Spleen (tissue), 11 donors: Measurements from ENCODE around the gene FUT8. TPM values are rescaled to one million over a fixed set of nuclear protein-coding genes. Genes with fewer than 3 reads are reported as not detected.

Experiments
- DNase-seq: peaks from one replicate; pipeline ENCODE4 v3.0.0-alpha.2; 2020
- H3K27ac ChIP-seq, 8 donors: fragments of 200-600 bp; sonication (generic) in 7 of 8; 1 replicate in 4 of 8; 2 replicates in 4 of 8; pipeline versions ENCODE4 v1.5.0 to v1.8.0; 2016 to 2021; ENCODE audit warnings: inconsistent platforms in 4 of 8, mild to moderate bottlenecking in 4 of 8, moderate library complexity in 1 of 8
- H3K27me3 ChIP-seq, 7 donors: fragments of 200-600 bp; sonication (generic) in 6 of 7; replicated peaks in 1 of 7; 1 replicate in 4 of 7; 2 replicates in 3 of 7; pipeline versions ENCODE4 v1.5.0 to v1.8.0; 2016 to 2021; ENCODE audit warnings: inconsistent platforms in 3 of 7, mild to moderate bottlenecking in 1 of 7
- H3K36me3 ChIP-seq, 6 donors: fragments of 200-600 bp; sonication (generic) in 5 of 6; 1 replicate in 4 of 6; 2 replicates in 2 of 6; pipeline versions ENCODE4 v1.5.0 to v1.8.0; 2016 to 2021; ENCODE audit warnings: inconsistent platforms in 2 of 6
- H3K4me1 ChIP-seq, 6 donors: fragments of 200-600 bp; sonication (generic) in 5 of 6; 1 replicate in 3 of 6; 2 replicates in 3 of 6; pipeline versions ENCODE4 v1.5.0 to v1.8.0; 2016 to 2021; ENCODE audit warnings: inconsistent platforms in 3 of 6
- H3K4me3 ChIP-seq, 8 donors: fragments of 200-600 bp; sonication (generic) in 7 of 8; 1 replicate in 4 of 8; 2 replicates in 4 of 8; pipeline versions ENCODE4 v1.5.0 to v1.8.0; 2016 to 2021; ENCODE audit warnings: inconsistent platforms in 4 of 8, mild to moderate bottlenecking in 4 of 8, moderate library complexity in 2 of 8
- H3K9me3 ChIP-seq, 8 donors: fragments of 200-600 bp; sonication (generic) in 7 of 8; 1 replicate in 4 of 8; 2 replicates in 4 of 8; pipeline versions ENCODE4 v1.5.0 to v1.8.0; 2016 to 2021; ENCODE audit warnings: inconsistent platforms in 4 of 8
- POLR2A ChIP-seq, 3 donors: fragments of 450-650 bp; IDR thresholded peaks; one replicate each; pipeline ENCODE4 v1.5.1; 2017; ENCODE audit warnings: antibody characterized with exemption in 3 of 3, mild to moderate bottlenecking in 1 of 3
- POLR2AphosphoS5 ChIP-seq, 3 donors: sonication (generic); formaldehyde crosslinking; IDR thresholded peaks; one replicate each; pipeline ENCODE4 v1.5.1; 2017; ENCODE audit warnings: antibody characterized with exemption in 3 of 3
- WGBS, 5 donors: extraction: QIAGEN DNeasy Blood & Tissue Kit in 3 of 5; methylation state at CpG; one replicate each; pipeline versions ENCODE4 v1.1.5 to v1.1.7; 2013 to 2018; 5-methylcytosine and 5-hydroxymethylcytosine counted together
- intact Hi-C: fragments of 100-400 bp; cut with DNase I; formaldehyde crosslinking; loops from one replicate; pipeline ENCODE4 v1.15.0; 2023; ENCODE audit warnings: low total_unique reads
- polyA plus RNA-seq, 3 donors: library from polyadenylated mRNA; stranded (reverse); fragments of 200-250 nt; gene quantifications; one replicate each; pipeline ENCODE4 v1.2.1, GENCODE V29; 2013
- total RNA-seq, 7 donors: library from RNA; depleted of rRNA in 3 of 7; stranded (reverse); fragments of >200 nt in 3 of 7; fragmentation: NEBNext Ultra II Directional in 4 of 7; extraction: Animal tissue kit (Norgen Biotek cat#: 25700) in 4 of 7; gene quantifications; one replicate each; pipeline versions ENCODE4 v1.1.0 to v1.2.1, GENCODE V29; 2016 to 2021
- TF ChIP-seq, protein P1 (sequence below), 11 experiments: fragments of 200-600 bp in 7 of 11; fragments of 450-650 bp in 4 of 11; sonication (generic) in 4 of 11; IDR thresholded peaks in 8 of 11; conservative IDR thresholded peaks in 3 of 11; 1 replicate in 7 of 11; 2 replicates in 4 of 11; pipeline versions ENCODE4 v1.4.0 to v1.8.0; 2016 to 2021; ENCODE audit warnings: antibody characterized with exemption in 11 of 11, inconsistent platforms in 4 of 11, mild to moderate bottlenecking in 1 of 11
- donor health status: healthy with polysubstance abuse.
- donor health status: DM: no; HTN: no; CAD: no; lungs with moderate emphysema.
- donor health status: DM: no; HTN: no; CAD: no.
- donor health status: Bipolar disorder and iron deficiency.
- donor health status: healthy.
- donor health status: DM: no; HTN: no; CAD: no.
- donor health status: DM: yes; HTN: yes; CAD: no.

FUT8 gene
- total and polyA plus RNA-seq, 10 donors, result 9.4 to 75.1 (median 53.0) TPM

DNA sequence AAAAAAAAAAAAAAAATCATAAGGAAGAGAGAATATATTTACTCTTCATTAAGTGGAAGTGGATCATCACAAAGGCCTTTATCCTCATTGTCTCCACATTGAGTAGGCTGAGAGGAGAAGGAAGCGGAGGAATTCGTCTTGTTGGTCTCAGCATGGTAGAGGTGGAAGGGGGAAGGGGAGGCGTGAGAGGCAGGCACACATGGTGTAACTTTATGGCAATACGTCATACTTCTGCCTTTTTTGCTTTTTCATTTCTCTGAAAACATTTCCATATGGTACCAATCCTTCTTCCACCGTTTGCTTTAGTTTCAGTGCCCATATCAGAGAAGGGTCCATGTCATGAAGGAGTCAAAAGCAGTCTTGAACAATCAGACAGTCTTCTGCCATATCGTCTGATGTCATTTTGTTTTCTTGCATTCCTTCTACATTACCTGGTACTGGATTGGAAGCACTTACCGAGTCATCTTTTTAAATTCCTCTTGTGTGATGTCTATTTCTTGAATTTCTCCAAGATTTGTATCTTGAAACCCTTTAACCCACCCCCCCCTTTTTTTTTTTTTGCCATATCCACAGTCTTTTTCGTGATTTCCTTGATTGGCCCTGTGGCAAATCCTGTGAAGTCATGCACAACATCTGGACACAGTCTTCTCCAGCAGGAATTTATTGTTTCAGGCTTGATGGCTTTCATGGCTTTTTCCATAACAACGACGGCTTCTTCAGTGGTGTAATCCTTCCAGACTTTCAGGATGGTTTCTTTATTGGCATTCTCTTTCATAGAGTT is 8.9 kb downstream of the FUT8 start:
- H3K4me1 ChIP-seq, result peaks cover 0 to 10% (median 0%) of the 10 kb centered on the region in 6 donors
- no peak for DNase-seq
- WGBS, 5 donors, result 86 to 92% (median 90%) methylated on average over 10 of the region's 10 CpGs
- TF ChIP-seq, protein P1, sequence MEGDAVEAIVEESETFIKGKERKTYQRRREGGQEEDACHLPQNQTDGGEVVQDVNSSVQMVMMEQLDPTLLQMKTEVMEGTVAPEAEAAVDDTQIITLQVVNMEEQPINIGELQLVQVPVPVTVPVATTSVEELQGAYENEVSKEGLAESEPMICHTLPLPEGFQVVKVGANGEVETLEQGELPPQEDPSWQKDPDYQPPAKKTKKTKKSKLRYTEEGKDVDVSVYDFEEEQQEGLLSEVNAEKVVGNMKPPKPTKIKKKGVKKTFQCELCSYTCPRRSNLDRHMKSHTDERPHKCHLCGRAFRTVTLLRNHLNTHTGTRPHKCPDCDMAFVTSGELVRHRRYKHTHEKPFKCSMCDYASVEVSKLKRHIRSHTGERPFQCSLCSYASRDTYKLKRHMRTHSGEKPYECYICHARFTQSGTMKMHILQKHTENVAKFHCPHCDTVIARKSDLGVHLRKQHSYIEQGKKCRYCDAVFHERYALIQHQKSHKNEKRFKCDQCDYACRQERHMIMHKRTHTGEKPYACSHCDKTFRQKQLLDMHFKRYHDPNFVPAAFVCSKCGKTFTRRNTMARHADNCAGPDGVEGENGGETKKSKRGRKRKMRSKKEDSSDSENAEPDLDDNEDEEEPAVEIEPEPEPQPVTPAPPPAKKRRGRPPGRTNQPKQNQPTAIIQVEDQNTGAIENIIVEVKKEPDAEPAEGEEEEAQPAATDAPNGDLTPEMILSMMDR (IDR thresholded peaks at IDR 0.05 in 8 of 11, conservative IDR thresholded peaks at IDR 0.05 in 3 of 11), result no peak
- TF ChIP-seq POLR2A (IDR thresholded peaks at IDR 0.05) (no peak), POLR2AphosphoS5 (IDR thresholded peaks at IDR 0.05) (no peak)
- no peaks in the 10 kb centered on the region for H3K9me3 ChIP-seq
- H3K36me3 ChIP-seq, result no peaks in the 10 kb centered on the region
- intact Hi-C loops, result no loop called here
- H3K27ac ChIP-seq, result no peak overlapping the region
- no peaks in the 10 kb centered on the region for H3K27me3 ChIP-seq
- no peak overlapping the region for H3K4me3 ChIP-seq

DNA sequence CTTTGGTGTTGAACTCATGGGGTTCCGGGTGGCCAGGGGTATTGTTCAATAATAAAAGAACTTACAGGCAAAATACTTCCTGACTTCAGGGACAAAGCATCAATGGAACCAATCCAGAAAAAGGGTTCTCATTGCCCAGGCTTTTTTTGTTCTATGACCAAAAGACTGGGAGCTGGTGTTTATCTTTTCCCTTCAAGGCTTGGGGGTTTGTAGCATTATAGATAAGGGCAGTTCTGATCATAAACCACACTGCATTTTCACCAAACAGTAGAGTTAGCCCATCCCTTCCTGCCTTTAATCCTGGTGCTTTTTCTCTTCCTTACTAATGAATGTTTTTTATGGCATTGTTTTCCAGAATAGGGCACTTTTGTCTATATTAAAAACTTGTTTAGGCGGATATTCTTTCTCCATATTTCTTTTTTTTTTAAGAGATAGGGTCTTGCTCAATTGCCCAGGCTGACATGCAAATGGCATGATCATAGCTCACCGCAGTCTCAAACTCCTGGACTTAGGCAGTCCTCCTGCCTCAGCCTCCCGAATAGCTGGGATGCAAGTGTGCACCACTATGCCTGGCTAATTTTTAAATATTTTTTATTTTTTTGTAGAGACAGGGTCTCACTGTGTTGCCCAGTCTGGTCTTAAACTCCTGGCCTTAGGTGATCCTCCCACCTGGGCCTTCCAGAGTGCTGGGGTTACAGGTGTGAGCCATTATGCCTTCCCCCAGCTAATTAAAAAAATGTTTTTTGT is 9.7 kb downstream of the FUT8 start:
- no peak for DNase-seq
- Histone ChIP-seq H3K27me3 (no peaks in the 10 kb centered on the region), H3K4me1 (peaks cover 0 to 10% (median 0%) of the 10 kb centered on the region in 6 donors), H3K4me3 (no peak overlapping the region), H3K36me3 (peaks cover 0 to 4% (median 0%) of the 10 kb centered on the region in 6 donors), H3K27ac (no peak overlapping the region), H3K9me3 (no peaks in the 10 kb centered on the region)
- no peak for TF ChIP-seq POLR2A (IDR thresholded peaks at IDR 0.05)
- TF ChIP-seq, protein P1 (IDR thresholded peaks at IDR 0.05 in 8 of 11, conservative IDR thresholded peaks at IDR 0.05 in 3 of 11), result no peak
- no peak for TF ChIP-seq POLR2AphosphoS5 (IDR thresholded peaks at IDR 0.05)
- WGBS, 5 donors, result 85 to 92% (median 89%) methylated on average over 4 of the region's 4 CpGs
- intact Hi-C loops, result no loop called here

DNA sequence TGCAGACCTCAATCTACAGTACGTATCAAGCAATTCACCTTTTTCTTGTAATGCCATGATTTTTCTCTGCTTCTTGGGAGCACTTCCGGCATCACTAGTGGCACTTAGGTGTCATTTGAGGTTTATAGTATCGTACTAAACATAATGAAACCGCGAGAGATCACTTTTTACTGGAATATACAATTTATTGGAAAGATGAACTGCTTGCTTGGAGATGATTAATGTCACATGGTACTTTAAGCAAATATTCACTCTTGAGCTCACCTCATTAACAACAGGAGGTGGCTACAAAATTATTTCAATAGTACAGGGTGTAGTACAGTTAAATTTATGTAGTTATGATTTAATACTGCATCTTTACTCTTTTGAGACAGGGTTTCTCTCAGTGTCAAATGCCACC is 11.5 kb downstream of the FUT8 start:
- TF ChIP-seq POLR2A (IDR thresholded peaks at IDR 0.05) (no peak), POLR2AphosphoS5 (IDR thresholded peaks at IDR 0.05) (no peak)
- TF ChIP-seq, protein P1 (IDR thresholded peaks at IDR 0.05 in 8 of 11, conservative IDR thresholded peaks at IDR 0.05 in 3 of 11), result no peak
- Histone ChIP-seq H3K27ac (no peak overlapping the region), H3K4me3 (no peak overlapping the region), H3K36me3 (peaks cover 0 to 4% (median 0%) of the 10 kb centered on the region in 6 donors), H3K27me3 (no peaks in the 10 kb centered on the region), H3K9me3 (no peaks in the 10 kb centered on the region), H3K4me1 (peaks cover 0 to 10% (median 0%) of the 10 kb centered on the region in 6 donors)
- 91 to 94% (median 92%) methylated on average over 5 of the region's 5 CpGs for WGBS, 5 donors
- intact Hi-C loops, result no loop called here
- DNase-seq, result no peak

DNA sequence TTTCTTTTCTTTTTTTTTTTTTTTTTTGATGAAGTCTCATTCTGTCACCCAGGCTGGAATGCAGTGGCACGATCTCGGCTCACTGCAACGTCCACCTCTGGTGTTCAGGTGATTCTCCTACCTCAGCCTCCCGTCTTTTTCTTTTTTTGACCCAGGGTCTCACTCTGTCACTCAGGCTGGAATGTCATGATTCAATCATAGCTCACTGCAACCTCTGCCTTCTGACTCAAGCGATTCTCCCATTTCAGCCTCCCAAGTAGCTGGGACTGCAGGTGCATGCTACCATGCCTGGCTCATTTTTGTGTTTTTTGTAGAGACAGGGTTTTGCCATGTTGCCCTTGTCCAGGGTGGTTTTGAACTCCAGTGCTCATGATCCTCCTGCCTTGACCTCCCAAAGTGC is 12.0 kb downstream of the FUT8 start:
- Histone ChIP-seq H3K36me3 (peaks cover 0 to 4% (median 0%) of the 10 kb centered on the region in 6 donors), H3K27ac (no peak overlapping the region), H3K27me3 (no peaks in the 10 kb centered on the region), H3K9me3 (no peaks in the 10 kb centered on the region), H3K4me1 (peaks cover 0 to 10% (median 0%) of the 10 kb centered on the region in 6 donors), H3K4me3 (no peak overlapping the region)
- DNase-seq, result no peak
- intact Hi-C loops, result no loop called here
- TF ChIP-seq POLR2A (IDR thresholded peaks at IDR 0.05) (no peak), POLR2AphosphoS5 (IDR thresholded peaks at IDR 0.05) (no peak)
- WGBS, 5 donors, result 96 to 98% (median 97%) methylated on average over 5 of the region's 5 CpGs
